GDM1 (cell line): ENCODE results near the gene MAST4.

Experiments
- DNase-seq: peaks from one replicate; lab custom pipeline; 2025; lab: John Stamatoyannopoulos, UW

The MAST4 gene

GRCh38 chr5:67214036-67214435 lies 617.8 kb downstream of the MAST4 start:
- DNase-seq, result no peak

GRCh38 chr5:67214707-67215447 lies 618.7 kb downstream of the MAST4 start:
- no peak for DNase-seq

- DNase-seq, result peak; percentile 64
These were observed 619.6 kb downstream of the MAST4 start for GRCh38 chr5:67215519-67216471.

- no peak for DNase-seq
These were observed 620.4 kb downstream of the MAST4 start for GRCh38 chr5:67216564-67216963.
